A673 (cell line): ENCODE results near the gene NSD1. TPM values are rescaled to one million over a fixed set of nuclear protein-coding genes. Genes with fewer than 3 reads are reported as not detected.
"Not testable (repeated sequence)": the region's sequence is repeated elsewhere in the genome, so short reads cannot be mapped to it uniquely, and the experiment has no call there.

ENCODE experiments used
- BruUV-seq: library from RNA; stranded (reverse); fragments of 400-500 nt; replicated peaks from 2 replicates; lab custom pipeline; 2021; lab: Mats Ljungman, UMichigan
- CTCF ChIA-PET: fragments of 300-600 bp; sonication (Branson Sonifier 250); formaldehyde crosslinking; loops from one replicate; lab custom pipeline; 2022; ENCODE audit warnings: antibody characterized with exemption; lab: Charles Lee
- POLR2A ChIA-PET: fragments of 300-600 bp; sonication (Branson Sonifier 250); formaldehyde crosslinking; loops from one replicate; lab custom pipeline; 2022; ENCODE audit warnings: antibody characterized with exemption; ENCODE audit not compliant: low non-redundant PET; lab: Charles Lee
- DNase-seq: peaks from one replicate; pipeline ENCODE4 v3.0.0-alpha.2; 2015; ENCODE audit warnings: low spot score
- H3K27ac ChIP-seq: fragments of 200-600 bp; sonication (generic); 2 replicates; pipeline ENCODE4 v1.5.1; 2016; ENCODE audit warnings: mixed run types, low read depth, mild to moderate bottlenecking, mixed read lengths, antibody characterized with exemption, low read length; ENCODE audit not compliant: poor library complexity, severe bottlenecking
- H3K27me3 ChIP-seq: fragments of 200-600 bp; sonication (generic); replicated peaks from 2 replicates; pipeline ENCODE4 v1.6.1; 2017; ENCODE audit warnings: mixed run types, low read depth, mild to moderate bottlenecking, mixed read lengths, antibody characterized with exemption, low read length; ENCODE audit not compliant: insufficient read depth, poor library complexity
- H3K36me3 ChIP-seq: fragments of 200-600 bp; sonication (generic); 2 replicates; pipeline ENCODE4 v1.6.1; 2016; ENCODE audit warnings: mixed run types, mild to moderate bottlenecking, mixed read lengths, antibody characterized with exemption, low read length; ENCODE audit not compliant: insufficient read depth, poor library complexity, severe bottlenecking
- H3K4me1 ChIP-seq: fragments of 200-600 bp; sonication (generic); 2 replicates; pipeline ENCODE4 v1.6.1; 2017; ENCODE audit warnings: mixed run types, mild to moderate bottlenecking, mixed read lengths, antibody characterized with exemption, low read length; ENCODE audit not compliant: insufficient read depth, poor library complexity, severe bottlenecking
- H3K4me3 ChIP-seq: fragments of 200-600 bp; sonication (generic); 2 replicates; pipeline ENCODE4 v1.5.1; 2016; ENCODE audit warnings: low read depth, mixed run types, mild to moderate bottlenecking, mixed read lengths, low read length; ENCODE audit not compliant: poor library complexity, severe bottlenecking
- H3K9me3 ChIP-seq: fragments of 200-600 bp; sonication (generic); 2 replicates; pipeline ENCODE4 v1.6.1; 2016; ENCODE audit warnings: mixed run types, low read depth, mild to moderate bottlenecking, mixed read lengths, antibody characterized with exemption, low read length; ENCODE audit not compliant: poor library complexity, severe bottlenecking
- CTCF ChIP-seq: fragments of 300-800, 200-600 bp; sonication (generic); conservative IDR thresholded peaks from 2 replicates; pipeline ENCODE4 v1.5.1; 2017; ENCODE audit warnings: low read depth, mild to moderate bottlenecking, antibody characterized with exemption, low read length, moderate library complexity, mixed read lengths
- EZH2 ChIP-seq: fragments of 200-600 bp; sonication (generic); IDR thresholded peaks from 2 replicates; pipeline ENCODE4 v1.6.1; 2017; ENCODE audit warnings: borderline replicate concordance, low read depth, mild to moderate bottlenecking, mixed read lengths, antibody characterized with exemption, low read length; ENCODE audit not compliant: poor library complexity, severe bottlenecking
- intact Hi-C: fragments of 100-400 bp; cut with micrococcal nuclease; formaldehyde crosslinking; loops from one replicate; pipeline ENCODE4 v1.10.0; 2022; ENCODE audit not compliant: unreplicated experiment
- total RNA-seq: library from RNA; stranded (reverse); gene quantifications from 2 replicates; pipeline ENCODE4 v1.2.3, GENCODE V29; 2021

The NSD1 gene
- total RNA-seq, 1 experiment from 2014 or later: 74.3 TPM

DNA sequence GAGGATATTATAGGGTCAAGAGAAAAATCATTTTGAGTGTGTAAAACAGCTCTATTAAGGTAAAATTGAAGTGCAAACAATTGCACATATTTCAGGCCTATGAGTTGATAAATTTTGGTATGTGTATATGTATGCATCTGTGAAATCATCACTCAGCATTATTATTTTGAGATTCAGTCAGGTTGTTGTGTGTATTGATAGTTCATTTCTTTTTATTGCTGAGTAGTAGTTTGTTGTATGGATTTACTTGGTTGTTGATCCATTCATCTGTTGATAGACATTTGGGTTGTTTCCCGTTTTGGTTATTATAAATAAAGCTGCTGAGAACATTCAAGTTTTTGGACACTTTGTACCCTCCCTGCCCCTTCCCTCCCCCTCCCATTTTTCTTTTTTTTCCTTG is 119.7 kb downstream of the NSD1 start:
- DNase-seq: no peak
- TF ChIP-seq EZH2 (no peak), CTCF (no peak)
- CTCF ChIA-PET: no interaction called here
- Histone ChIP-seq H3K27ac (no peak overlapping the region), H3K4me1 (no peaks in the 10 kb centered on the region), H3K27me3 (no peaks in the 10 kb centered on the region), H3K4me3 (no peak overlapping the region), H3K36me3 (peaks cover 45% of the 10 kb centered on the region), H3K9me3 (no peaks in the 10 kb centered on the region)
- BruUV-seq: no TSS peak
- intact Hi-C loops: no loop called here
- POLR2A ChIA-PET: no interaction called here

GRCh38 chr5:177256296-177256695 is 122.7 kb downstream of the NSD1 start:
- Histone ChIP-seq H3K36me3 (peaks cover 48% of the 10 kb centered on the region), H3K4me1 (no peaks in the 10 kb centered on the region), H3K4me3 (no peak overlapping the region), H3K27me3 (no peaks in the 10 kb centered on the region), H3K27ac (no peak overlapping the region), H3K9me3 (no peaks in the 10 kb centered on the region)
- ChIA-PET CTCF (no interaction called here), POLR2A (no interaction called here)
- intact Hi-C loops: no loop called here
- no TSS peak for BruUV-seq
- no peak for TF ChIP-seq EZH2
- no peak for DNase-seq

GRCh38 chr5:177258711-177259110 is 125.1 kb downstream of the NSD1 start:
- H3K4me1 ChIP-seq, intact Hi-C loops, H3K4me3 ChIP-seq, BruUV-seq, H3K9me3 ChIP-seq, CTCF ChIA-PET, DNase-seq, H3K27ac ChIP-seq, H3K27me3 ChIP-seq: not testable (repeated sequence)
- POLR2A ChIA-PET: interaction anchor here (0.6 kb wide), 1 partner anchor 122 kb away, joined by 6 read pairs; no protein-coding TSS in a partner anchor
- H3K36me3 ChIP-seq: peaks cover 42% of the 10 kb centered on the region

GRCh38 chr5:177260961-177261360 is 127.4 kb downstream of the NSD1 start:
- Histone ChIP-seq H3K27ac (no peak overlapping the region), H3K4me3 (no peak overlapping the region), H3K36me3 (peaks cover 31% of the 10 kb centered on the region), H3K4me1 (no peaks in the 10 kb centered on the region), H3K27me3 (no peaks in the 10 kb centered on the region), H3K9me3 (no peaks in the 10 kb centered on the region)
- intact Hi-C loops: no loop called here
- CTCF ChIA-PET: interaction anchor here (0.6 kb wide), 1 partner anchor 49 kb away, joined by 4 read pairs; no protein-coding TSS in a partner anchor
- no peak for DNase-seq
- TF ChIP-seq EZH2 (no peak), CTCF (no peak)
- BruUV-seq: no TSS peak
- POLR2A ChIA-PET: no interaction called here
